H9 (cell line): ENCODE data around the gene CBR1. TPM values are rescaled to one million over a fixed set of nuclear protein-coding genes. Genes with fewer than 3 reads are reported as not detected.

Experiments
- DNase-seq: peaks from one replicate; pipeline ENCODE4 v3.0.0-alpha.2; 2017
- H2AFZ ChIP-seq: one replicate; pipeline ENCODE4 v1.6.1; 2013; ENCODE audit warnings: mild to moderate bottlenecking, low read length, control low read depth, moderate library complexity
- H2AK5ac ChIP-seq: 2 replicates; pipeline ENCODE4 v1.6.1; 2013; ENCODE audit warnings: low read length, control low read depth, mixed read lengths; ENCODE audit not compliant: insufficient read length
- H2BK120ac ChIP-seq: one replicate; pipeline ENCODE4 v1.6.1; 2013; ENCODE audit warnings: low read depth, mild to moderate bottlenecking, low read length, control low read depth, inconsistent platforms; ENCODE audit not compliant: poor library complexity, severe bottlenecking
- H2BK12ac ChIP-seq: 2 replicates; pipeline ENCODE4 v1.6.1; 2013; ENCODE audit warnings: low read length, control low read depth, mixed read lengths, low read depth; ENCODE audit not compliant: insufficient read length
- H2BK15ac ChIP-seq: 2 replicates; pipeline ENCODE4 v1.6.1; 2013; ENCODE audit warnings: low read depth, low read length, control low read depth
- H2BK20ac ChIP-seq: one replicate; pipeline ENCODE4 v1.6.1; 2013; ENCODE audit warnings: low read depth, mild to moderate bottlenecking, low read length, control low read depth, inconsistent platforms; ENCODE audit not compliant: poor library complexity, severe bottlenecking
- H2BK5ac ChIP-seq: 2 replicates; pipeline ENCODE4 v1.6.1; 2013; ENCODE audit warnings: low read length, control low read depth, mixed read lengths; ENCODE audit not compliant: insufficient read length
- H3K14ac ChIP-seq: 2 replicates; pipeline ENCODE4 v1.6.1; 2013; ENCODE audit warnings: low read length, control low read depth; ENCODE audit not compliant: insufficient read depth
- H3K18ac ChIP-seq: 2 replicates; pipeline ENCODE4 v1.6.1; 2013; ENCODE audit warnings: low read depth, mild to moderate bottlenecking, mixed read lengths, low read length, control low read depth; ENCODE audit not compliant: insufficient read length
- H3K23ac ChIP-seq: 2 replicates; pipeline ENCODE4 v1.6.1; 2013; ENCODE audit warnings: low read length, control low read depth, mixed read lengths, low read depth; ENCODE audit not compliant: insufficient read length
- H3K23me2 ChIP-seq: 2 replicates; pipeline ENCODE4 v1.6.1; 2013; ENCODE audit warnings: low read depth, mild to moderate bottlenecking, mixed read lengths, low read length, control low read depth; ENCODE audit not compliant: insufficient read length, poor library complexity, severe bottlenecking
- H3K27ac ChIP-seq: 2 replicates; pipeline ENCODE4 v1.5.1; 2013; ENCODE audit warnings: low read length, control low read depth, mixed read lengths, low read depth; ENCODE audit not compliant: insufficient read length
- H3K27me3 ChIP-seq: 2 replicates; pipeline ENCODE4 v1.6.1; 2013; ENCODE audit warnings: low read length, control low read depth, inconsistent platforms; ENCODE audit not compliant: insufficient read depth
- H3K4ac ChIP-seq: 2 replicates; pipeline ENCODE4 v1.6.1; 2013; ENCODE audit warnings: low read depth, mild to moderate bottlenecking, control low read depth, inconsistent platforms, low read length, moderate library complexity
- H3K4me1 ChIP-seq: 2 replicates; pipeline ENCODE4 v1.6.1; 2013; ENCODE audit warnings: low read length, control low read depth, inconsistent platforms; ENCODE audit not compliant: insufficient read depth
- H3K4me2 ChIP-seq: 2 replicates; pipeline ENCODE4 v1.6.1; 2013; ENCODE audit warnings: low read length, control low read depth, mixed read lengths; ENCODE audit not compliant: insufficient read length, insufficient read depth
- H3K56ac ChIP-seq: 2 replicates; pipeline ENCODE4 v1.6.1; 2013; ENCODE audit warnings: low read depth, mild to moderate bottlenecking, mixed read lengths, low read length, control low read depth; ENCODE audit not compliant: insufficient read length
- H3K79me1 ChIP-seq: 2 replicates; pipeline ENCODE4 v1.6.1; 2013; ENCODE audit warnings: low read depth, mild to moderate bottlenecking, moderate library complexity, low read length, control low read depth, inconsistent platforms; ENCODE audit not compliant: insufficient read depth, poor library complexity, severe bottlenecking
- H3K79me2 ChIP-seq: 2 replicates; pipeline ENCODE4 v1.6.1; 2013; ENCODE audit warnings: low read length, control low read depth, inconsistent platforms; ENCODE audit not compliant: insufficient read depth
- H3K9ac ChIP-seq: 2 replicates; pipeline ENCODE4 v1.6.1; 2013; ENCODE audit warnings: low read length, control low read depth, mixed read lengths; ENCODE audit not compliant: insufficient read length; ENCODE audit errors: extremely low read depth
- H3K9me3 ChIP-seq: one replicate; pipeline ENCODE4 v1.6.1; 2013; ENCODE audit warnings: low read depth, low read length, inconsistent platforms; ENCODE audit not compliant: control insufficient read depth
- H3T11ph ChIP-seq: one replicate; pipeline ENCODE4 v1.6.1; 2013; ENCODE audit warnings: mild to moderate bottlenecking, low read length, control low read depth, inconsistent platforms
- H4K20me1 ChIP-seq: one replicate; pipeline ENCODE4 v1.6.1; 2013; ENCODE audit not compliant: control insufficient read depth, insufficient read length, insufficient read depth
- H4K5ac ChIP-seq: 2 replicates; pipeline ENCODE4 v1.6.1; 2013; ENCODE audit warnings: low read depth, mild to moderate bottlenecking, mixed read lengths, low read length, control low read depth; ENCODE audit not compliant: insufficient read length
- H4K8ac ChIP-seq: replicated peaks from 2 replicates; pipeline ENCODE4 v1.6.1; 2013; ENCODE audit warnings: low read length, control low read depth, mixed read lengths, low read depth; ENCODE audit not compliant: insufficient read length
- H4K91ac ChIP-seq: 2 replicates; pipeline ENCODE4 v1.6.1; 2013; ENCODE audit warnings: low read depth, mild to moderate bottlenecking, moderate library complexity, mixed read lengths, low read length, control low read depth; ENCODE audit not compliant: insufficient read length
- H3K27ac Mint-ChIP-seq, 3 experiments: 2 replicates in 2 of 3; 3 replicates in 1 of 3; pipeline ENCODE4 v1.8.0; 2020 to 2021; ENCODE audit warnings: mixed read lengths in 3 of 3, mild to moderate bottlenecking in 1 of 3, moderate library complexity in 1 of 3
- H3K27me3 Mint-ChIP-seq: 2 replicates; pipeline ENCODE4 v1.8.0; 2021; ENCODE audit warnings: low read depth, mild to moderate bottlenecking, moderate library complexity, mixed read lengths
- H3K36me3 Mint-ChIP-seq, 3 experiments: 2 replicates in 2 of 3; 3 replicates in 1 of 3; pipeline ENCODE4 v1.8.0; 2020 to 2021; ENCODE audit warnings: low read depth in 3 of 3, mixed read lengths in 3 of 3; ENCODE audit not compliant: insufficient read depth in 1 of 3
- H3K4me1 Mint-ChIP-seq, 2 experiments: 2 replicates each; pipeline ENCODE4 v1.8.0; 2020; ENCODE audit warnings: mixed read lengths in 2 of 2
- H3K4me3 Mint-ChIP-seq, 2 experiments: 2 replicates in 1 of 2; 3 replicates in 1 of 2; pipeline ENCODE4 v1.8.0; 2020 to 2021; ENCODE audit warnings: mild to moderate bottlenecking in 2 of 2, mixed read lengths in 2 of 2, moderate library complexity in 1 of 2
- H3K9me3 Mint-ChIP-seq, 2 experiments: 2 replicates in 1 of 2; 3 replicates in 1 of 2; pipeline ENCODE4 v1.8.0; 2020; ENCODE audit warnings: mild to moderate bottlenecking in 2 of 2, mixed read lengths in 2 of 2, moderate library complexity in 1 of 2
- WGBS: extraction: QIAGEN DNeasy Blood & Tissue Kit; methylation state at CpG from one replicate; pipeline ENCODE4 v1.1.7; 2013; ENCODE audit warnings: missing lambda C conversion rate, low lambda C conversion rate, mixed read lengths; ENCODE audit not compliant: insufficient read length; ENCODE audit errors: extremely low coverage; 5-methylcytosine and 5-hydroxymethylcytosine counted together
- total RNA-seq: library from RNA; stranded (reverse); gene quantifications from 2 replicates; pipeline ENCODE4 v1.2.1, GENCODE V29; 2021
- TF ChIP-seq, protein P1 (sequence below): fragments of 200-600 bp; sonication (generic); conservative IDR thresholded peaks from 3 replicates; pipeline ENCODE4 v1.8.0; 2021; ENCODE audit warnings: antibody characterized with exemption, mild to moderate bottlenecking

CBR1 gene
- total RNA-seq, 1 experiment from 2014 or later: 5.7 TPM

DNA sequence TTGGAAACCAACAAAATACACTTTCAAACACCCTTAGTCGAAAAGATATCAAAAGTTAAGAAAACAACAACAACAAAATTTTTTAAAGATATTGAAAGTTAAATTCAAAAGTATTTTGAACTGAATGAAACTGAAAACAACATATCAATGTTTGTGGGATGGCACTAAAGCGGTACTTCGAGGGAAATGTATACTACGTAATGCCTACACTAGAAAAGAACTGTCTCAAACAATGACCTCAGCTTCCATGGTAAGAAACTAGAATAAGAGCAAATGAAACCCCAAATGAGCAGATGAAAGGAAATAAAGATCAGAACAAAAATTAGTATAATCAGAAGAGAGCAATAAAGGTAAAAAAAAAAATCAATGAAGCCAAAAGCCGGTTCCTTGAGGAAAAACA is 6.1 kb downstream of the CBR1 start:
- H3K23ac ChIP-seq: no peak overlapping the region
- no peaks in the 10 kb centered on the region for H4K20me1 ChIP-seq
- Mint-ChIP-seq H3K36me3 (peaks cover 0 to 14% (median 9%) of the 10 kb centered on the region in 3 experiments; a peak in 4 of 7 replicates), H3K9me3 (no peaks in the 10 kb centered on the region), H3K27ac (no peak overlapping the region), H3K4me1 (peaks cover 15 to 21% of the 10 kb centered on the region in 2 experiments), H3K27me3 (no peaks in the 10 kb centered on the region; the same call in 1 of the 2 replicates), H3K4me3 (no peak overlapping the region)
- H2AFZ ChIP-seq: no peak overlapping the region
- TF ChIP-seq, protein P1, sequence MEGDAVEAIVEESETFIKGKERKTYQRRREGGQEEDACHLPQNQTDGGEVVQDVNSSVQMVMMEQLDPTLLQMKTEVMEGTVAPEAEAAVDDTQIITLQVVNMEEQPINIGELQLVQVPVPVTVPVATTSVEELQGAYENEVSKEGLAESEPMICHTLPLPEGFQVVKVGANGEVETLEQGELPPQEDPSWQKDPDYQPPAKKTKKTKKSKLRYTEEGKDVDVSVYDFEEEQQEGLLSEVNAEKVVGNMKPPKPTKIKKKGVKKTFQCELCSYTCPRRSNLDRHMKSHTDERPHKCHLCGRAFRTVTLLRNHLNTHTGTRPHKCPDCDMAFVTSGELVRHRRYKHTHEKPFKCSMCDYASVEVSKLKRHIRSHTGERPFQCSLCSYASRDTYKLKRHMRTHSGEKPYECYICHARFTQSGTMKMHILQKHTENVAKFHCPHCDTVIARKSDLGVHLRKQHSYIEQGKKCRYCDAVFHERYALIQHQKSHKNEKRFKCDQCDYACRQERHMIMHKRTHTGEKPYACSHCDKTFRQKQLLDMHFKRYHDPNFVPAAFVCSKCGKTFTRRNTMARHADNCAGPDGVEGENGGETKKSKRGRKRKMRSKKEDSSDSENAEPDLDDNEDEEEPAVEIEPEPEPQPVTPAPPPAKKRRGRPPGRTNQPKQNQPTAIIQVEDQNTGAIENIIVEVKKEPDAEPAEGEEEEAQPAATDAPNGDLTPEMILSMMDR: no peak
- H4K5ac ChIP-seq: no peak overlapping the region
- H4K8ac ChIP-seq: no peak overlapping the region
- no peak overlapping the region for H3K9ac ChIP-seq
- DNase-seq: no peak
- H3K56ac ChIP-seq: no peak overlapping the region
- no peaks in the 10 kb centered on the region for H3K23me2 ChIP-seq
- no peaks in the 10 kb centered on the region for H3K9me3 ChIP-seq
- no peak overlapping the region for H2BK15ac ChIP-seq
- no peaks in the 10 kb centered on the region for H3K79me2 ChIP-seq
- H3K4me2 ChIP-seq: no peak overlapping the region
- no CpG with 5 or more reads among the region's 5 CpGs for WGBS
- no peak overlapping the region for H2AK5ac ChIP-seq
- no peaks in the 10 kb centered on the region for H3K27me3 ChIP-seq
- no peak overlapping the region for H3K27ac ChIP-seq
- no peak overlapping the region for H3K18ac ChIP-seq
- no peaks in the 10 kb centered on the region for H3K79me1 ChIP-seq
- H3K14ac ChIP-seq: no peak overlapping the region
- H2BK5ac ChIP-seq: no peak overlapping the region
- H4K91ac ChIP-seq: no peak overlapping the region
- no peak overlapping the region for H3K4ac ChIP-seq
- H3K4me1 ChIP-seq: peaks cover 5% of the 10 kb centered on the region
- H3T11ph ChIP-seq: no peak overlapping the region
- H2BK20ac ChIP-seq: no peak overlapping the region
- H2BK120ac ChIP-seq: no peak overlapping the region
- H2BK12ac ChIP-seq: no peak overlapping the region
